Raji (cell line): ENCODE results near the gene PCDHGB5.

Experiments used
- POLR2A ChIP-seq: IDR thresholded peaks from 2 replicates; pipeline ENCODE4 v1.6.1; 2011; ENCODE audit warnings: low read depth, low read length, control low read depth; ENCODE audit not compliant: insufficient read depth

PCDHGB5 gene

DNA sequence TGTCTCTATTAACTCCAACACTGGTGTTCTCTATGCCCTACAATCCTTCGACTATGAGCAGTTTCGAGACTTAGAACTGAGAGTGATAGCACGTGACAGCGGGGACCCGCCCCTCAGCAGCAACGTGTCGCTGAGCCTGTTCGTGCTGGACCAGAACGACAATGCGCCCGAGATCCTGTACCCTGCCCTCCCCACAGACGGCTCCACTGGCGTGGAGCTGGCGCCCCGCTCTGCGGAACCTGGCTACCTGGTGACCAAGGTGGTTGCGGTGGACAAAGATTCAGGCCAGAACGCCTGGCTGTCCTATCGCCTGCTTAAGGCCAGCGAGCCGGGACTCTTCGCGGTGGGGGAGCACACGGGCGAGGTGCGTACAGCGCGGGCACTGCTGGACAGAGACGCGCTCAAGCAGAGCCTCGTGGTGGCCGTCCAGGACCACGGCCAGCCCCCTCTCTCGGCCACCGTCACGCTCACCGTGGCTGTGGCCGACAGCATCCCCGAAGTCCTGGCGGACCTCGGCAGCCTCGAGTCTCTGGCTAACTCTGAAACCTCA, 25.1 kb downstream of the PCDHGB5 start:
- TF ChIP-seq POLR2A: no peak

DNA sequence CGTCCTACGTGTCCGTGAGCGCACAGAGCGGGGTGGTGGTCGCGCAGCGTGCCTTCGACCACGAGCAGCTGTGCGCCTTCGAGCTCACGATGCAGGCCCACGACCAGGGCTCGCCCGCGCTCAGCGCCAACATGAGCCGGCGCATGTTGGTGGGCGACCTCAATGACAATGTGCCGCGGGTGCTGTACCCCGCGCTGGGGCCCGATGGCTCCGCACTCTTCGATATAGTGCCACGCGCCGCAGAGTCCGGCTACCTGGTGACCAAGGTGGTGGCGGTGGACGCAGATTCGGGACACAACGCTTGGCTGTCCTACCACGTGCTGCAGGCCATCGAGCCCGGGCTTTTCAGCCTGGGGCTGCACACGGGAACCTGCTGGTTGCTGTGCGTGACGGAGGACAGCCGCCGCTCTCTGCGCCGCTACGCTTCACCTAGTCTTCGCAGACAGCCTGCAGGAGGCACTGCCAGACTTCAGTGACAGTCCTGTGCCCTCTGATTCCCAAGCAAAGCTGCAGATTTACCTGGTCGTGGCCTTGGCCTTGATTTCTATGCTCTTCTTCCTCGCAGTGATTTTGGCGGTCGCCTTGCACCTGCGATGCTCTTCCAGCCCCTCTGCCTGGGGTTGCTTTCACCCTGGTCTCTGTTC, 30.2 kb downstream of the PCDHGB5 start:
- TF ChIP-seq POLR2A: no peak

DNA sequence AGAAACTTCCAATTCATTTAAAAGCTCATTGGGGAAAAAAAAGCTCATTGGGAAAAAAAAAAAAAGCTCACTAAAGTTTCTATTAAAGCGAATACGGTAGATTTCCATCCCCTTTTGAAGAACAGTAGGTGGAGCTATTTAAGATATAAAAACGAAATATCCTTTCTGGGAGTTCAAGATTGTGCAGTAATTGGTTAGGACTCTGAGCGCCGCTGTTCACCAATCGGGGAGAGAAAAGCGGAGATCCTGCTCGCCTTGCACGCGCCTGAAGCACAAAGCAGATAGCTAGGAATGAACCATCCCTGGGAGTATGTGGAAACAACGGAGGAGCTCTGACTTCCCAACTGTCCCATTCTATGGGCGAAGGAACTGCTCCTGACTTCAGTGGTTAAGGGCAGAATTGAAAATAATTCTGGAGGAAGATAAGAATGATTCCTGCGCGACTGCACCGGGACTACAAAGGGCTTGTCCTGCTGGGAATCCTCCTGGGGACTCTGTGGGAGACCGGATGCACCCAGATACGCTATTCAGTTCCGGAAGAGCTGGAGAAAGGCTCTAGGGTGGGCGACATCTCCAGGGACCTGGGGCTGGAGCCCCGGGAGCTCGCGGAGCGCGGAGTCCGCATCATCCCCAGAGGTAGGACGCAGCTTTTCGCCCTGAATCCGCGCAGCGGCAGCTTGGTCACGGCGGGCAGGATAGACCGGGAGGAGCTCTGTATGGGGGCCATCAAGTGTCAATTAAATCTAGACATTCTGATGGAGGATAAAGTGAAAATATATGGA, 32.8 kb downstream of the PCDHGB5 start, which contains the start of gene PCDHGA12:
Gene PCDHGA12 (plus strand): TSS at position 176 of the 782 bp plus-strand sequence. CDS start 253 bp downstream, at position 429.
- no peak for TF ChIP-seq POLR2A

- no peak for TF ChIP-seq POLR2A
These were observed 33.5 kb downstream of the PCDHGB5 start for GRCh38 chr5:141431286-141431685.

GRCh38 chr5:141434006-141434405, 36.3 kb downstream of the PCDHGB5 start:
- no peak for TF ChIP-seq POLR2A

DNA sequence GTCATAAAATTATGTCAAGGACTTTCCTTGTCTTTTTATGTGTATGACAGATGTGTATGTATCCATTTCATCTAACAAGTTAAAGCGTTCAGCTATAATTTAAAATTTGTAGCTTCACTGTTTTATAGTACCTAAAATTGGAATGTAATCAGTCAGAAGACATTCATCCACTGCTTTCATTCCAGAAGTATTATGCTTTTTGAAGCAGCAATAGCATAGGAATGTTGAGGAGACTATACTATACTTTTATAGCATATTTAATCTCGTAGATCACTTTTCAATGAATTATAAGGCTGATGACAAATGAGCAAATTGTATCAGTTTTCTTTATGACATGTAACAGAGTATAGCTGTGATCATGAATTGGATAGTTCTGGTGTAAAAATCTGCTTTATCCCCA, 39.5 kb downstream of the PCDHGB5 start:
- TF ChIP-seq POLR2A: no peak

- TF ChIP-seq POLR2A: no peak
These were observed 41.8 kb downstream of the PCDHGB5 start for GRCh38 chr5:141439411-141440141.

GRCh38 chr5:141440341-141440740, 42.6 kb downstream of the PCDHGB5 start:
- no peak for TF ChIP-seq POLR2A

DNA sequence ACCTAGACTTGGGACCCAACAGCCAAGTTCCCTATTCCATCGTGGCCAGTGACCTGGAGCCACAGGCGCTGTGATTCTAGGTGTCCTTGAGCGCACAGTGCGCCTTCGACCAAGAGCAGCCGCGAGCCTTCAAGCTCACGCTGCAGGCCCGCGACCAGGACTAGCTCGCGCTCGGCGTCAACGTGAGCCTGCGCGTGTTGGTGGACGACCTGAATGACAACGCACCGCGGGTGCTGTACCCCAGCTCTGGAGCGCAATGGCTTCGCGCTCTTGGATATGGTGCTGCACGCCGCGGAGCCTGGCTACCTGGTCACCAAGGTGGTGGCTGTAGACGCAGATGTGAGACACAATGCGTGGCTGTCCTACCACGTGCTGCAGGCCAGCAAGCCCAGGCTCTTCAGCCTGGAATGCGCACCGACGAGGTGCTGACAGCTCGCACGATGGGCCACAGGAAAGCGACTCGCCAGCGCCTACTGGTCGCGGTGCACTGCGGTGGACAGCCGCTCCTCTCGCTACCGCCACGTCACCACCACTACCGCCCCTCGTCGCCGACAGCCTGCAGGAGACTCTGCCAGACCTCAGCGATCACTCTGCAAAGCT, 43.9 kb downstream of the PCDHGB5 start:
- no peak for TF ChIP-seq POLR2A
